Skin epidermis (tissue), 12 donors: ENCODE results near the gene SIPA1L3.
"Not testable (repeated sequence)": the region's sequence is repeated elsewhere in the genome, so short reads cannot be mapped to it uniquely, and the experiment has no call there.

ENCODE experiments used
- H3K27ac ChIP-seq, 21 experiments: fragments of 200-600 bp; sonication (generic) in 11 of 21; one replicate each; pipeline ENCODE4 v1.5.0; 2020; ENCODE audit warnings: mild to moderate bottlenecking in 3 of 21, inconsistent platforms in 2 of 21, moderate library complexity in 2 of 21
- H3K4me3 ChIP-seq, 7 experiments: fragments of 200-600 bp; sonication (generic) in 2 of 7; one replicate each; pipeline ENCODE4 v1.5.0; 2020; ENCODE audit warnings: inconsistent platforms in 2 of 7, mild to moderate bottlenecking in 2 of 7, moderate library complexity in 1 of 7

The SIPA1L3 gene

GRCh38 chr19:38228491-38229439 lies 321.8 kb downstream of the SIPA1L3 start:
- Histone ChIP-seq H3K27ac (no peak overlapping the region), H3K4me3 (peak overlapping the region in 5 of 7 experiments; percentile 4 to 21 (median 11))

- peak overlapping the region in 3 of 7 experiments; percentile 5 to 21 (median 16) for H3K4me3 ChIP-seq
- no peak overlapping the region for H3K27ac ChIP-seq
Measured at GRCh38 chr19:38229585-38230073, 322.6 kb downstream of the SIPA1L3 start.

GRCh38 chr19:38230506-38231133 lies 323.6 kb downstream of the SIPA1L3 start:
- H3K27ac ChIP-seq, H3K4me3 ChIP-seq: not testable (repeated sequence)

- no peak overlapping the region for H3K4me3 ChIP-seq
- no peak overlapping the region for H3K27ac ChIP-seq
Measured at GRCh38 chr19:38231918-38232317, 324.9 kb downstream of the SIPA1L3 start.

GRCh38 chr19:38233740-38234251 lies 326.8 kb downstream of the SIPA1L3 start:
- Histone ChIP-seq H3K27ac (no peak overlapping the region), H3K4me3 (no peak overlapping the region)

GRCh38 chr19:38234615-38235014 lies 327.6 kb downstream of the SIPA1L3 start:
- no peak overlapping the region for H3K4me3 ChIP-seq

GRCh38 chr19:38239816-38240215 lies 332.8 kb downstream of the SIPA1L3 start:
- H3K4me3 ChIP-seq = no peak overlapping the region
- no peak overlapping the region for H3K27ac ChIP-seq

More at GRCh38 chr19:38234615-38235014, 327.6 kb downstream of the SIPA1L3 start:
- no peak overlapping the region for H3K27ac ChIP-seq

GRCh38 chr19:38243279-38243673 lies 336.3 kb downstream of the SIPA1L3 start:
- Histone ChIP-seq H3K4me3 (no peak overlapping the region), H3K27ac (no peak overlapping the region)

- H3K4me3 ChIP-seq = no peak overlapping the region
- H3K27ac ChIP-seq = peak overlapping the region in 1 of 21 experiments; percentile 42
Measured at GRCh38 chr19:38245826-38246498, 339.0 kb downstream of the SIPA1L3 start.

GRCh38 chr19:38247126-38247525 lies 340.1 kb downstream of the SIPA1L3 start:
- no peak overlapping the region for H3K27ac ChIP-seq
- H3K4me3 ChIP-seq = no peak overlapping the region

- Histone ChIP-seq H3K4me3 (no peak overlapping the region), H3K27ac (no peak overlapping the region)
Measured at GRCh38 chr19:38247734-38248268, 340.8 kb downstream of the SIPA1L3 start.

GRCh38 chr19:38248421-38248820 lies 341.4 kb downstream of the SIPA1L3 start:
- no peak overlapping the region for H3K4me3 ChIP-seq

GRCh38 chr19:38250428-38250820 lies 343.4 kb downstream of the SIPA1L3 start:
- Histone ChIP-seq H3K27ac (no peak overlapping the region), H3K4me3 (no peak overlapping the region)

More at GRCh38 chr19:38248421-38248820, 341.4 kb downstream of the SIPA1L3 start:
- H3K27ac ChIP-seq = no peak overlapping the region

- Histone ChIP-seq H3K27ac (peak overlapping the region in 16 of 21 experiments; percentile 20 to 80 (median 52)), H3K4me3 (no peak overlapping the region)
Measured at GRCh38 chr19:38250821-38251563, 344.0 kb downstream of the SIPA1L3 start.

GRCh38 chr19:38251564-38252051 lies 344.6 kb downstream of the SIPA1L3 start:
- Histone ChIP-seq H3K4me3 (no peak overlapping the region), H3K27ac (peak overlapping the region in 17 of 21 experiments; percentile 19 to 80 (median 57))

- Histone ChIP-seq H3K27ac (peak overlapping the region in 13 of 21 experiments; percentile 4 to 80 (median 61)), H3K4me3 (no peak overlapping the region)
Measured at GRCh38 chr19:38252385-38252784, 345.4 kb downstream of the SIPA1L3 start.

- Histone ChIP-seq H3K4me3 (peak overlapping the region in 1 of 7 experiments; percentile 12), H3K27ac (peak overlapping the region in 13 of 21 experiments; percentile 4 to 80 (median 61))
Measured at GRCh38 chr19:38252941-38253691, 346.1 kb downstream of the SIPA1L3 start.

- H3K4me3 ChIP-seq = no peak overlapping the region
- H3K27ac ChIP-seq = peak overlapping the region in 11 of 21 experiments; percentile 11 to 80 (median 69)
Measured at GRCh38 chr19:38253788-38254187, 346.8 kb downstream of the SIPA1L3 start.
